GM12878 (cell line): Measurements from ENCODE around the gene SCAMP5. TPM values are rescaled to one million over a fixed set of nuclear protein-coding genes. Genes with fewer than 3 reads are reported as not detected.

Source experiments
- ATAC-seq: fragments of 200-7000 bp; cut with Tn5 transposase; 3 replicates; pipeline ENCODE4 v1.9.1; 2020; ENCODE audit warnings: mild to moderate bottlenecking, moderate library complexity
- BruUV-seq: library from RNA; stranded (reverse); fragments of 400-500 nt; replicated peaks from 2 replicates; lab custom pipeline; 2021; lab: Mats Ljungman, UMichigan
- CTCF ChIA-PET: fragments of 300-600 bp; sonication (Branson Sonifier 250); formaldehyde crosslinking; extraction: SDS; loops from one replicate; lab custom pipeline; 2021; ENCODE audit warnings: inconsistent platforms; lab: Yijun Ruan, JAX
- POLR2A ChIA-PET: fragments of 350-600 bp; formaldehyde crosslinking; extraction: SDS; loops from one replicate; lab custom pipeline; 2021; ENCODE audit warnings: inconsistent platforms; lab: Charles Lee
- RAD21 ChIA-PET: fragments of 300-600 bp; sonication (Branson Sonifier 250); formaldehyde crosslinking; loops from one replicate; lab custom pipeline; 2023; ENCODE audit warnings: antibody characterized with exemption; ENCODE audit not compliant: unreplicated experiment; lab: Charles Lee
- SMC1A ChIA-PET: fragments of 300-600 bp; sonication (Branson Sonifier 250); formaldehyde crosslinking; loops from one replicate; lab custom pipeline; 2023; ENCODE audit not compliant: unreplicated experiment, uncharacterized antibody; lab: Charles Lee
- DNase-seq: peaks from one replicate; pipeline ENCODE4 v3.0.0-alpha.2; 2011; ENCODE audit warnings: low read depth, low spot score
- FAIRE-seq: peaks from 3 replicates; lab custom pipeline; 2011; peaks lifted over from hg19 to GRCh38; lab: Jason Lieb, UNC
- H2AFZ ChIP-seq: 2 replicates; pipeline ENCODE4 v1.6.0; 2011; ENCODE audit warnings: low read depth, low read length, control low read depth; ENCODE audit not compliant: control insufficient read depth
- H3K27ac ChIP-seq: 2 replicates; pipeline ENCODE4 v1.5.1; 2011; ENCODE audit warnings: control low read depth; ENCODE audit not compliant: control insufficient read depth, insufficient read depth
- H3K27me3 ChIP-seq, 2 experiments: replicated peaks in 1 of 2; 2 replicates each; pipeline versions ENCODE4 v1.6.0 to v1.6.1; 2011; ENCODE audit warnings: low read length in 1 of 2; ENCODE audit not compliant: control insufficient read depth in 2 of 2, insufficient read depth in 2 of 2
- H3K36me3 ChIP-seq, 2 experiments: 2 replicates each; pipeline ENCODE4 v1.5.1; 2011; ENCODE audit warnings: low read length in 1 of 2; ENCODE audit not compliant: control insufficient read depth in 2 of 2, insufficient read depth in 2 of 2
- H3K4me1 ChIP-seq: 2 replicates; pipeline ENCODE4 v1.6.1; 2011; ENCODE audit warnings: mild to moderate bottlenecking, low read length, moderate library complexity, mixed read lengths; ENCODE audit not compliant: control insufficient read depth, insufficient read depth
- H3K4me2 ChIP-seq: 2 replicates; pipeline ENCODE4 v1.6.0; 2011; ENCODE audit warnings: control low read depth; ENCODE audit not compliant: control insufficient read depth, insufficient read depth
- H3K4me3 ChIP-seq: fragments of 200-600 bp; sonication (generic); 2 replicates; pipeline ENCODE4 v1.5.1; 2016
- H3K79me2 ChIP-seq: 2 replicates; pipeline ENCODE4 v1.6.0; 2011; ENCODE audit warnings: low read length; ENCODE audit not compliant: control insufficient read depth, insufficient read depth
- H3K9ac ChIP-seq: 2 replicates; pipeline ENCODE4 v1.8.0; 2011; ENCODE audit warnings: low read length, control low read depth, mixed read lengths; ENCODE audit not compliant: control insufficient read depth, insufficient read depth
- H3K9me3 ChIP-seq: replicated peaks from 3 replicates; pipeline ENCODE4 v1.5.1; 2011; ENCODE audit warnings: mild to moderate bottlenecking, low read length; ENCODE audit not compliant: control insufficient read depth, insufficient read depth
- H4K20me1 ChIP-seq: 2 replicates; pipeline ENCODE4 v1.6.0; 2011; ENCODE audit not compliant: control insufficient read depth, insufficient read depth
- HSF1 ChIP-seq: fragments of 150-350 bp; IDR thresholded peaks from 2 replicates; pipeline ENCODE4 v1.6.1; 2014; ENCODE audit warnings: mild to moderate bottlenecking, low read depth, low read length
- MXI1 ChIP-seq: fragments of 150-350 bp; IDR thresholded peaks from 2 replicates; pipeline ENCODE4 v1.6.1; 2011; ENCODE audit warnings: low read depth, mild to moderate bottlenecking, inconsistent platforms, low read length, improper control_type of control experiment
- POLR2AphosphoS2 ChIP-seq: IDR thresholded peaks from 2 replicates; pipeline ENCODE4 v1.6.1; 2011; ENCODE audit warnings: low read depth, mild to moderate bottlenecking, low read length, improper control_type of control experiment, moderate library complexity
- SMAD5 ChIP-seq: IDR thresholded peaks from 2 replicates; pipeline ENCODE4 v1.6.1; 2016; ENCODE audit warnings: antibody characterized with exemption, low read depth
- SREBF2 ChIP-seq: IDR thresholded peaks from 2 replicates; pipeline ENCODE4 v1.6.1; 2012; ENCODE audit warnings: mild to moderate bottlenecking, low read length
- STAT1 ChIP-seq: fragments of 450-650 bp; conservative IDR thresholded peaks from 2 replicates; pipeline ENCODE4 v1.6.1; 2014; ENCODE audit warnings: antibody characterized with exemption, mild to moderate bottlenecking
- TBL1XR1 ChIP-seq: IDR thresholded peaks from 2 replicates; pipeline ENCODE4 v1.6.1; 2012; ENCODE audit warnings: low read depth, low read length, improper control_type of control experiment
- ZNF274 ChIP-seq: IDR thresholded peaks from one replicate; pipeline ENCODE4 v1.8.0; 2011; ENCODE audit not compliant: insufficient read length, insufficient read depth
- ZZZ3 ChIP-seq: IDR thresholded peaks from 2 replicates; pipeline ENCODE4 v1.6.1; 2011; ENCODE audit warnings: low read depth; ENCODE audit not compliant: control insufficient read depth, insufficient read length
- WGBS: methylation state at CpG from one replicate; pipeline ENCODE4 v1.1.6; 2016; ENCODE audit warnings: low lambda C conversion rate; ENCODE audit not compliant: insufficient replicate concordance, insufficient coverage; ENCODE audit errors: missing lambda C conversion rate; 5-methylcytosine and 5-hydroxymethylcytosine counted together
- in situ Hi-C: fragments of 300-500 bp; cut with MboI; formaldehyde crosslinking; loops from 9 replicates; pipeline ENCODE4 v1.14.3; 2018; ENCODE audit warnings: mixed read lengths
- intact Hi-C: fragments of 100-400 bp; cut with micrococcal nuclease; formaldehyde crosslinking; loops from one replicate; pipeline ENCODE4 v1.14.2; 2022; ENCODE audit not compliant: unreplicated experiment
- polyA plus RNA-seq, 11 experiments: library from polyadenylated mRNA; depleted of rRNA in 4 of 11; unstranded in 6 of 11; stranded (reverse) in 5 of 11; fragments of >200 nt; fragmentation: Nextera tagmentation in 4 of 11; fragmentation: Illumina TruSeq in 1 of 11; extraction: Ambion mirVana in 4 of 11; extraction: Trizol in 1 of 11; gene quantifications; 1 replicate in 1 of 11; 2 replicates in 10 of 11; pipeline versions ENCODE4 v1.2.1 to v1.2.3, GENCODE V29; 2011 to 2016; ENCODE audit warnings: inconsistent platforms in 2 of 11, missing spikeins in 2 of 11, low read depth in 1 of 11
- total RNA-seq, 4 experiments: library from RNA; depleted of rRNA in 3 of 4; stranded (reverse); fragments of >200 nt in 3 of 4; fragmentation: Illumina TruSeq in 1 of 4; extraction: Trizol in 1 of 4; gene quantifications; 2 replicates each; pipeline versions ENCODE4 v1.2.1 to v1.2.3, GENCODE V29; 2013 to 2021
- TF ChIP-seq, protein P1 (sequence below): IDR thresholded peaks from 2 replicates; pipeline ENCODE4 v1.6.1; 2012; ENCODE audit warnings: low read depth, low read length, improper control_type of control experiment

The SCAMP5 gene
- total and polyA plus RNA-seq, 10 of the 15 experiments (the other 5 are each of a cell fraction or from before 2014, with no cell fraction given), result 1.6 to 41.6 (median 16.9) TPM

- Histone ChIP-seq H3K4me2 (no peak overlapping the region), H3K36me3 (no peaks in the 10 kb centered on the region)
- POLR2A ChIA-PET, result no interaction called here
- no peak for FAIRE-seq
- TF ChIP-seq MXI1 (no peak), HSF1 (no peak), SMAD5 (no peak), POLR2AphosphoS2 (no peak), ZZZ3 (no peak), STAT1 (no peak), TBL1XR1 (no peak), SREBF2 (no peak), ZNF274 (no peak)
- TF ChIP-seq, protein P1, sequence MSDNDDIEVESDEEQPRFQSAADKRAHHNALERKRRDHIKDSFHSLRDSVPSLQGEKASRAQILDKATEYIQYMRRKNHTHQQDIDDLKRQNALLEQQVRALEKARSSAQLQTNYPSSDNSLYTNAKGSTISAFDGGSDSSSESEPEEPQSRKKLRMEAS, result no peak
- TF ChIP-seq, all 136 proteins: peak for 0
- ChIA-PET SMC1A (no interaction called here), RAD21 (no interaction called here), CTCF (interaction anchor here (1.9 to 2.0 kb wide), 2 partner anchors 62 to 329 kb away, joined by 5 to 7 read pairs; no protein-coding TSS in a partner anchor)
- Histone ChIP-seq H2AFZ (no peak overlapping the region), H3K27ac (no peak overlapping the region), H4K20me1 (no peaks in the 10 kb centered on the region), H3K9me3 (no peaks in the 10 kb centered on the region), H3K4me3 (no peak overlapping the region), H3K27me3 (peaks cover 7 to 10% of the 10 kb centered on the region in 2 experiments), H3K9ac (no peak overlapping the region), H3K79me2 (no peaks in the 10 kb centered on the region), H3K4me1 (peaks cover 13% of the 10 kb centered on the region)
- 36% methylated on average over 4 of the region's 4 CpGs for WGBS
- intact Hi-C loops, result no loop called here
- in situ Hi-C loops, result no loop called here
- no TSS peak for BruUV-seq
- ATAC-seq (no peak), DNase-seq (no peak)
These were observed 32.1 kb upstream of the SCAMP5 start for GRCh38 chr15:74963213-74963612.
